OCI-LY3 (cell line): ENCODE data around the gene KDELR3.

Experiments used
- CTCF ChIP-seq: fragments of 200-600, 300-600 bp; sonication (generic); IDR thresholded peaks from 2 replicates; pipeline ENCODE4 v1.5.1; 2014; ENCODE audit warnings: antibody characterized with exemption, low read length, low read depth
- EZH2phosphoT487 ChIP-seq: fragments of 200-600 bp; shearing (Covaris generic); IDR thresholded peaks from 2 replicates; pipeline ENCODE4 v1.6.1; 2018; ENCODE audit warnings: antibody characterized with exemption, mixed run types, low read depth

GRCh38 chr22:38418589-38418988, 49.3 kb upstream of the KDELR3 start:
- TF ChIP-seq CTCF (no peak), EZH2phosphoT487 (no peak)
